22Rv1 (cell line): Measurements from ENCODE around the gene VWA8.

ENCODE experiments used
- ZFX ChIP-seq: fragments of 450-650 bp; IDR thresholded peaks from 2 replicates; pipeline ENCODE4 v1.6.1; 2017; ENCODE audit warnings: antibody characterized with exemption, borderline replicate concordance
- TF ChIP-seq, protein P1 (sequence below): fragments of 450-650 bp; IDR thresholded peaks from 2 replicates; pipeline ENCODE4 v1.5.1; 2017; ENCODE audit warnings: mild to moderate bottlenecking

DNA sequence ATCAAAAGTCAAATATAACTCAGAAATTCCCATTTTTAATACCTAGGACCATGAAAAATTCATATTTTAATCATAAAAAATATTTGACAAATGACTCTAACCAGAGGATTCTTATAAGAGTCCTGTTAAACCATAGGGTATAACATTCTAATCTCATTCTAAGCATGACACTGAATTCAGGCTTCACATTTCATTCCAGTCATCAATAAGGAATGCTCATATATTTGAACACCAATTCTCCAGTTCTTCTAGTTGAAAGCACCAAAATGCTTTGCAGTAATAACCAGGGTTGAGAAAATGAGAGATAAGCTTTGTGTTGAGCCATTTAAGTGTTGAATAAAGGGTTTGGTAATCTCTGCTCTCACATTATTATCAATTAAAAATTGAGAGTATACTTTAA is 147.5 kb downstream of the VWA8 start:
- TF ChIP-seq, protein P1, sequence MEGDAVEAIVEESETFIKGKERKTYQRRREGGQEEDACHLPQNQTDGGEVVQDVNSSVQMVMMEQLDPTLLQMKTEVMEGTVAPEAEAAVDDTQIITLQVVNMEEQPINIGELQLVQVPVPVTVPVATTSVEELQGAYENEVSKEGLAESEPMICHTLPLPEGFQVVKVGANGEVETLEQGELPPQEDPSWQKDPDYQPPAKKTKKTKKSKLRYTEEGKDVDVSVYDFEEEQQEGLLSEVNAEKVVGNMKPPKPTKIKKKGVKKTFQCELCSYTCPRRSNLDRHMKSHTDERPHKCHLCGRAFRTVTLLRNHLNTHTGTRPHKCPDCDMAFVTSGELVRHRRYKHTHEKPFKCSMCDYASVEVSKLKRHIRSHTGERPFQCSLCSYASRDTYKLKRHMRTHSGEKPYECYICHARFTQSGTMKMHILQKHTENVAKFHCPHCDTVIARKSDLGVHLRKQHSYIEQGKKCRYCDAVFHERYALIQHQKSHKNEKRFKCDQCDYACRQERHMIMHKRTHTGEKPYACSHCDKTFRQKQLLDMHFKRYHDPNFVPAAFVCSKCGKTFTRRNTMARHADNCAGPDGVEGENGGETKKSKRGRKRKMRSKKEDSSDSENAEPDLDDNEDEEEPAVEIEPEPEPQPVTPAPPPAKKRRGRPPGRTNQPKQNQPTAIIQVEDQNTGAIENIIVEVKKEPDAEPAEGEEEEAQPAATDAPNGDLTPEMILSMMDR, result no peak
- TF ChIP-seq ZFX, result no peak
